ENCODE results near the gene PHLPP2. TPM values are rescaled to one million over a fixed set of nuclear protein-coding genes. Genes with fewer than 3 reads are reported as not detected.

The PHLPP2 gene
- total RNA-seq: 14.8 and 18.2 TPM in 2 replicates

GRCh38 chr16:71724320-71724751, at the start of gene PHLPP2:
PHLPP2 (minus strand) TSS chr16:71724701; CDS start chr16:71714795, 9,906 bp downstream.
- peaks cover 13% of the 10 kb centered on the region for H3K4me1 Mint-ChIP-seq
- peaks cover 2% of the 10 kb centered on the region for H3K36me3 Mint-ChIP-seq (ENCODE audit: low read depth)
- H3K27ac Mint-ChIP-seq: peak within 1 kb of the TSS; percentile 62
- DNase-seq: no peak
- intact Hi-C loops (cut with micrococcal nuclease): loop anchor here (5.0 to 10.0 kb wide), 4 partner anchors 158 to 370 kb away; partner anchors contain the start of genes DHX38, IST1, TXNL4B and ZNF821
- H3K4me3 Mint-ChIP-seq: peak within 1 kb of the TSS; percentile 79
- no peaks in the 10 kb centered on the region for H3K9me3 Mint-ChIP-seq
- peaks cover 13% of the 10 kb centered on the region for H3K27me3 Mint-ChIP-seq

GRCh38 chr16:71771571-71771970, 47.1 kb upstream of the PHLPP2 start:
- no peaks in the 10 kb centered on the region for H3K9me3 Mint-ChIP-seq
- H3K36me3 Mint-ChIP-seq (ENCODE audit: low read depth): peaks cover 47% of the 10 kb centered on the region
- H3K4me3 Mint-ChIP-seq: no peak overlapping the region
- H3K27me3 Mint-ChIP-seq: no peaks in the 10 kb centered on the region
- intact Hi-C loops (cut with micrococcal nuclease): no loop called here
- H3K4me1 Mint-ChIP-seq: peaks cover 20% of the 10 kb centered on the region
- no peak overlapping the region for H3K27ac Mint-ChIP-seq
- no peak for DNase-seq

GRCh38 chr16:71769222-71769621, 44.7 kb upstream of the PHLPP2 start:
- Mint-ChIP-seq H3K4me3 (no peak overlapping the region), H3K9me3 (no peaks in the 10 kb centered on the region), H3K27me3 (no peaks in the 10 kb centered on the region), H3K36me3 (ENCODE audit: low read depth) (peaks cover 44% of the 10 kb centered on the region), H3K4me1 (peaks cover 12% of the 10 kb centered on the region), H3K27ac (no peak overlapping the region)
- DNase-seq: no peak
- intact Hi-C loops (cut with micrococcal nuclease): no loop called here

GRCh38 chr16:71767060-71767900, 42.8 kb upstream of the PHLPP2 start:
- H3K4me3 Mint-ChIP-seq: no peak overlapping the region
- H3K4me1 Mint-ChIP-seq: peaks cover 12% of the 10 kb centered on the region
- H3K27me3 Mint-ChIP-seq: no peaks in the 10 kb centered on the region
- peak overlapping the region; percentile 9 for H3K27ac Mint-ChIP-seq
- DNase-seq: no peak
- H3K9me3 Mint-ChIP-seq: no peaks in the 10 kb centered on the region
- peaks cover 48% of the 10 kb centered on the region for H3K36me3 Mint-ChIP-seq (ENCODE audit: low read depth)
- intact Hi-C loops (cut with micrococcal nuclease): no loop called here

- no peak for DNase-seq
- no peaks in the 10 kb centered on the region for H3K9me3 Mint-ChIP-seq
- no peaks in the 10 kb centered on the region for H3K27me3 Mint-ChIP-seq
- H3K27ac Mint-ChIP-seq: no peak overlapping the region
- intact Hi-C loops (cut with micrococcal nuclease): no loop called here
- H3K36me3 Mint-ChIP-seq (ENCODE audit: low read depth): peaks cover 42% of the 10 kb centered on the region
- peaks cover 5% of the 10 kb centered on the region for H3K4me1 Mint-ChIP-seq
- no peak overlapping the region for H3K4me3 Mint-ChIP-seq
Measured at GRCh38 chr16:71762186-71762585, 37.7 kb upstream of the PHLPP2 start.

- intact Hi-C loops (cut with micrococcal nuclease): no loop called here
- Mint-ChIP-seq H3K4me1 (no peaks in the 10 kb centered on the region), H3K4me3 (no peak overlapping the region), H3K9me3 (no peaks in the 10 kb centered on the region), H3K27ac (no peak overlapping the region), H3K27me3 (no peaks in the 10 kb centered on the region), H3K36me3 (ENCODE audit: low read depth) (peaks cover 45% of the 10 kb centered on the region)
- DNase-seq: no peak
Measured at GRCh38 chr16:71761097-71761496, 36.6 kb upstream of the PHLPP2 start.

GRCh38 chr16:71758293-71758760, 33.8 kb upstream of the PHLPP2 start:
- intact Hi-C loops (cut with micrococcal nuclease): loop anchor here (10.0 kb wide), 1 partner anchor 46 kb away; the partner anchor contains the start of gene AP1G1
- Mint-ChIP-seq H3K27ac (no peak overlapping the region), H3K27me3 (no peaks in the 10 kb centered on the region), H3K4me1 (peaks cover 4% of the 10 kb centered on the region), H3K9me3 (no peaks in the 10 kb centered on the region), H3K36me3 (ENCODE audit: low read depth) (peaks cover 55% of the 10 kb centered on the region), H3K4me3 (no peak overlapping the region)
- no peak for DNase-seq

GRCh38 chr16:71754652-71755051, 30.2 kb upstream of the PHLPP2 start:
- H3K4me1 Mint-ChIP-seq: peaks cover 4% of the 10 kb centered on the region
- H3K4me3 Mint-ChIP-seq: no peak overlapping the region
- H3K9me3 Mint-ChIP-seq: no peaks in the 10 kb centered on the region
- H3K36me3 Mint-ChIP-seq (ENCODE audit: low read depth): peaks cover 61% of the 10 kb centered on the region
- peak overlapping the region; percentile 60 for H3K27ac Mint-ChIP-seq
- DNase-seq: no peak
- no peaks in the 10 kb centered on the region for H3K27me3 Mint-ChIP-seq
- intact Hi-C loops (cut with micrococcal nuclease): loop anchor here (10.0 kb wide), 1 partner anchor 50 kb away; the partner anchor contains the start of gene AP1G1

- no peak overlapping the region for H3K4me3 Mint-ChIP-seq
- no peaks in the 10 kb centered on the region for H3K9me3 Mint-ChIP-seq
- H3K27ac Mint-ChIP-seq: peak overlapping the region; percentile 16
- intact Hi-C loops (cut with micrococcal nuclease): loop anchor here (10.0 kb wide), 1 partner anchor 51 kb away; the partner anchor contains the start of gene AP1G1
- H3K36me3 Mint-ChIP-seq (ENCODE audit: low read depth): peaks cover 62% of the 10 kb centered on the region
- DNase-seq: no peak
- H3K4me1 Mint-ChIP-seq: peaks cover 4% of the 10 kb centered on the region
- no peaks in the 10 kb centered on the region for H3K27me3 Mint-ChIP-seq
Measured at GRCh38 chr16:71754108-71754507, 29.6 kb upstream of the PHLPP2 start.

- DNase-seq: no peak
- no peaks in the 10 kb centered on the region for H3K9me3 Mint-ChIP-seq
- H3K27me3 Mint-ChIP-seq: no peaks in the 10 kb centered on the region
- intact Hi-C loops (cut with micrococcal nuclease): no loop called here
- H3K27ac Mint-ChIP-seq: no peak overlapping the region
- peaks cover 55% of the 10 kb centered on the region for H3K36me3 Mint-ChIP-seq (ENCODE audit: low read depth)
- H3K4me3 Mint-ChIP-seq: no peak overlapping the region
- H3K4me1 Mint-ChIP-seq: peaks cover 4% of the 10 kb centered on the region
Measured at GRCh38 chr16:71748226-71748625, 23.7 kb upstream of the PHLPP2 start.

GRCh38 chr16:71746442-71747046, 22.0 kb upstream of the PHLPP2 start:
- Mint-ChIP-seq H3K36me3 (ENCODE audit: low read depth) (peaks cover 50% of the 10 kb centered on the region), H3K27me3 (no peaks in the 10 kb centered on the region), H3K4me1 (peaks cover 4% of the 10 kb centered on the region), H3K4me3 (no peak overlapping the region), H3K9me3 (no peaks in the 10 kb centered on the region), H3K27ac (no peak overlapping the region)
- intact Hi-C loops (cut with micrococcal nuclease): no loop called here
- DNase-seq: peak; percentile 75

- H3K4me3 Mint-ChIP-seq: no peak overlapping the region
- peaks cover 45% of the 10 kb centered on the region for H3K36me3 Mint-ChIP-seq (ENCODE audit: low read depth)
- intact Hi-C loops (cut with micrococcal nuclease): no loop called here
Measured at GRCh38 chr16:71738855-71739254, 14.4 kb upstream of the PHLPP2 start.

GRCh38 chr16:71737501-71737900, 13.0 kb upstream of the PHLPP2 start:
- no peak overlapping the region for H3K4me3 Mint-ChIP-seq
- no peak overlapping the region for H3K27ac Mint-ChIP-seq

More at GRCh38 chr16:71738855-71739254, 14.4 kb upstream of the PHLPP2 start:
- Mint-ChIP-seq H3K27ac (no peak overlapping the region), H3K27me3 (no peaks in the 10 kb centered on the region), H3K9me3 (no peaks in the 10 kb centered on the region), H3K4me1 (no peaks in the 10 kb centered on the region)
- DNase-seq: no peak

GRCh38 chr16:71734511-71734910, 10.0 kb upstream of the PHLPP2 start:
- no peaks in the 10 kb centered on the region for H3K27me3 Mint-ChIP-seq
- no peak overlapping the region for H3K4me3 Mint-ChIP-seq
- H3K36me3 Mint-ChIP-seq (ENCODE audit: low read depth): peaks cover 57% of the 10 kb centered on the region
- DNase-seq: no peak
- H3K27ac Mint-ChIP-seq: no peak overlapping the region
- intact Hi-C loops (cut with micrococcal nuclease): no loop called here
- peaks cover 3% of the 10 kb centered on the region for H3K4me1 Mint-ChIP-seq
- no peaks in the 10 kb centered on the region for H3K9me3 Mint-ChIP-seq

More at GRCh38 chr16:71737501-71737900, 13.0 kb upstream of the PHLPP2 start:
- Mint-ChIP-seq H3K27me3 (no peaks in the 10 kb centered on the region), H3K36me3 (ENCODE audit: low read depth) (peaks cover 51% of the 10 kb centered on the region), H3K9me3 (no peaks in the 10 kb centered on the region), H3K4me1 (no peaks in the 10 kb centered on the region)
- intact Hi-C loops (cut with micrococcal nuclease): no loop called here
- no peak for DNase-seq
